ENCODE results near the gene CEP192. TPM values are rescaled to one million over a fixed set of nuclear protein-coding genes. Genes with fewer than 3 reads are reported as not detected.
A peak's percentile ranks its signal among the peaks of the same experiment; 100 is the strongest.
"Not testable (repeated sequence)": the region's sequence is repeated elsewhere in the genome, so short reads cannot be mapped to it uniquely, and the experiment has no call there.

Gene CEP192
- total RNA-seq, 2 donors from 2014 or later, result 17.2 to 37.3 TPM

- WGBS, result 85% methylated on average over 10 of the region's 10 CpGs
- Histone ChIP-seq H3K9me3 (no peaks in the 10 kb centered on the region), H3K36me3 (no peaks in the 10 kb centered on the region), H3K4me3 (no peak overlapping the region), H3K4me1 (replicated peaks) (peaks cover 4% of the 10 kb centered on the region), H3K27me3 (replicated peaks; ENCODE audit: insufficient read depth) (no peaks in the 10 kb centered on the region), H3K27ac (no peak overlapping the region)
- DNase-seq (ENCODE audit: low spot score), result no peak
- intact Hi-C loops (cut with DNase I), result loop anchor here (10.0 kb wide), 2 partner anchors 78 to 268 kb away; no protein-coding TSS in a partner anchor
- no peak for TF ChIP-seq POLR2AphosphoS5 (IDR thresholded peaks at IDR 0.05)
- no peak for TF ChIP-seq POLR2A (IDR thresholded peaks at IDR 0.05)
- no peak for TF ChIP-seq CTCF (IDR thresholded peaks at IDR 0.05)
Measured at GRCh38 chr18:12996661-12997292, 5.6 kb downstream of the CEP192 start.

- intact Hi-C loops (cut with DNase I), result loop anchor here (10.0 kb wide), 2 partner anchors 77 to 267 kb away; no protein-coding TSS in a partner anchor
- not testable (repeated sequence) for H3K9me3 ChIP-seq; H3K27ac ChIP-seq; H3K4me3 ChIP-seq; H3K36me3 ChIP-seq; H3K4me1 ChIP-seq (replicated peaks); H3K27me3 ChIP-seq (replicated peaks; ENCODE audit: insufficient read depth); DNase-seq (ENCODE audit: low spot score)
- 78% methylated on average over 2 of the region's 2 CpGs for WGBS
Measured at GRCh38 chr18:12997330-12997729, 6.2 kb downstream of the CEP192 start.

GRCh38 chr18:12998332-12999060, 7.3 kb downstream of the CEP192 start:
- TF ChIP-seq POLR2AphosphoS5 (IDR thresholded peaks at IDR 0.05) (no peak), CTCF (IDR thresholded peaks at IDR 0.05) (no peak), POLR2A (IDR thresholded peaks at IDR 0.05) (no peak)
- Histone ChIP-seq H3K9me3 (no peaks in the 10 kb centered on the region), H3K4me1 (replicated peaks) (no peaks in the 10 kb centered on the region), H3K4me3 (no peak overlapping the region), H3K36me3 (peaks cover 0 to 5% of the 10 kb centered on the region in 2 donors), H3K27ac (no peak overlapping the region), H3K27me3 (replicated peaks; ENCODE audit: insufficient read depth) (no peaks in the 10 kb centered on the region)
- DNase-seq (ENCODE audit: low spot score), result no peak
- WGBS, result 66% methylated on average over 6 of the region's 6 CpGs
- intact Hi-C loops (cut with DNase I), result loop anchor here (10.0 kb wide), 2 partner anchors 76 to 266 kb away; no protein-coding TSS in a partner anchor

GRCh38 chr18:13003466-13003896, 12.3 kb downstream of the CEP192 start:
- H3K36me3 ChIP-seq, result peaks cover 0 to 5% of the 10 kb centered on the region in 2 donors
- intact Hi-C loops (cut with DNase I), result no loop called here

More at GRCh38 chr18:13003466-13003896, 12.3 kb downstream of the CEP192 start:
- 63% methylated on average over 7 of the region's 7 CpGs for WGBS
- no peaks in the 10 kb centered on the region for H3K9me3 ChIP-seq
- no peaks in the 10 kb centered on the region for H3K4me1 ChIP-seq (replicated peaks)
- DNase-seq (ENCODE audit: low spot score), result peak; percentile 23
- TF ChIP-seq POLR2AphosphoS5 (IDR thresholded peaks at IDR 0.05) (no peak), CTCF (IDR thresholded peaks at IDR 0.05) (peak in 3 of 4 experiments; percentile 6 to 34 (median 31)), POLR2A (IDR thresholded peaks at IDR 0.05) (no peak)
- no peak overlapping the region for H3K4me3 ChIP-seq
- no peaks in the 10 kb centered on the region for H3K27me3 ChIP-seq (replicated peaks; ENCODE audit: insufficient read depth)
- H3K27ac ChIP-seq, result no peak overlapping the region
